Activated T-helper 9 cell treated with anti-CD3 and anti-CD28 coated beads, Interleukin-2, amount 50 U/mL, for 16 hours (primary cell): ENCODE data around the gene DOP1B.

Experiments used
- DNase-seq: peaks from one replicate; pipeline ENCODE4 v3.0.0-alpha.2; 2020; ENCODE audit warnings: low read depth

DOP1B gene

GRCh38 chr21:36205962-36206361 lies 49.3 kb downstream of the DOP1B start:
- no peak for DNase-seq
